Heart right ventricle (tissue), 16 donors: ENCODE measurements around the gene GREB1. TPM values are rescaled to one million over a fixed set of nuclear protein-coding genes. Genes with fewer than 3 reads are reported as not detected.

Source experiments
- ATAC-seq, 8 donors: fragments of 200-7000 bp; cut with Tn5 transposase; one replicate each; pipeline ENCODE4 v1.9.1; 2020; ENCODE audit warnings: mild to moderate bottlenecking in 8 of 8, moderate library complexity in 8 of 8, moderate number of reproducible peaks in 1 of 8
- DNase-seq, 2 donors: peaks; one replicate each; pipeline ENCODE4 v3.0.0-alpha.2; 2020
- H3K27ac ChIP-seq, 10 donors: fragments of 200-600 bp; sonication (generic) in 2 of 10; one replicate each; pipeline versions ENCODE4 v1.5.0 to v1.8.0; 2020 to 2022; ENCODE audit warnings: mild to moderate bottlenecking in 3 of 10
- H3K27me3 ChIP-seq, 7 donors: fragments of 200-600 bp; one replicate each; pipeline ENCODE4 v1.8.0; 2021 to 2022; ENCODE audit warnings: mild to moderate bottlenecking in 2 of 7
- H3K36me3 ChIP-seq, 9 donors: fragments of 200-600 bp; sonication (generic) in 1 of 9; one replicate each; pipeline versions ENCODE4 v1.5.0 to v1.8.0; 2020 to 2022; ENCODE audit warnings: mild to moderate bottlenecking in 2 of 9
- H3K4me1 ChIP-seq, 9 donors: fragments of 200-600 bp; sonication (generic) in 1 of 9; one replicate each; pipeline versions ENCODE4 v1.5.0 to v1.8.0; 2020 to 2022; ENCODE audit warnings: mild to moderate bottlenecking in 4 of 9
- H3K4me3 ChIP-seq, 10 donors: fragments of 200-600 bp; sonication (generic) in 2 of 10; one replicate each; pipeline versions ENCODE4 v1.5.0 to v1.8.0; 2020 to 2022; ENCODE audit warnings: mild to moderate bottlenecking in 7 of 10, moderate library complexity in 2 of 10
- H3K9me3 ChIP-seq, 11 donors: fragments of 200-600 bp in 10 of 11; sonication (generic) in 2 of 11; one replicate each; pipeline versions ENCODE4 v1.5.0 to v1.8.0; 2013 to 2022; ENCODE audit warnings: mild to moderate bottlenecking in 2 of 11, control low read depth in 1 of 11, moderate library complexity in 1 of 11
- WGBS, 2 donors: extraction: QIAGEN DNeasy Blood & Tissue Kit; methylation state at CpG; one replicate each; pipeline ENCODE4 v1.1.7; 2013; ENCODE audit warnings: inconsistent platforms in 1 of 2; 5-methylcytosine and 5-hydroxymethylcytosine counted together
- intact Hi-C, 10 donors: fragments of 100-400 bp; cut with DNase I; formaldehyde crosslinking; loops; one replicate each; pipeline versions ENCODE4 v1.11.1 to v1.14.2; 2022
- polyA plus RNA-seq, 2 donors: library from polyadenylated mRNA; stranded (reverse); fragments of 200-250 nt; gene quantifications; one replicate each; pipeline ENCODE4 v1.2.3, GENCODE V29; 2013
- total RNA-seq, 10 donors: library from RNA; stranded (reverse); fragmentation: NEBNext Ultra II Directional in 3 of 10; extraction: Animal tissue kit (Norgen Biotek cat#: 25700) in 3 of 10; gene quantifications; one replicate each; pipeline versions ENCODE4 v1.2.1 to v1.2.4, GENCODE V29; 2021 to 2023
- TF ChIP-seq, protein P1 (sequence below), 9 donors: fragments of 200-600 bp; sonication (generic) in 2 of 9; IDR thresholded peaks; one replicate each; pipeline versions ENCODE4 v1.5.0 to v1.8.0; 2021 to 2022; ENCODE audit warnings: antibody characterized with exemption in 9 of 9, mild to moderate bottlenecking in 5 of 9, moderate library complexity in 1 of 9
- donor health status: Arrhythmogenic right ventricular cardiomyopathy.
- donor health status: ischemic (EF 13 %, LVEDD 7.1; RV severe dilation, severe dysfunction).
- donor health status: healthy with polysubstance abuse.
- donor health status: DM: no; HTN: yes; CAD: no.
- donor health status: DM: no; HTN: no; CAD: no.
- donor health status: ischemic (EF 25% LVEDD 6.9; RV normal size, moderate dysfunction).
- donor health status: ischemic (EF 25% LVEDD 5.7; RV mildly dilated, moderate dysfunction).
- donor health status: healthy.
- donor health status: DM: yes; HTN: yes; CAD: no.
- donor health status: Ischemic cardiomyopathy.
- donor health status: ischemic (EF 35%, LVEDD 5.7; RV mildly dilated, moderate dysfunction).
- donor health status: nonischemic (EF 11% LVEDD 7.7; RV severe dilation, severe dysfunction).
- donor health status: DM: yes; HTN: yes; CAD: no.
- donor health status: PGD.
- donor health status: ischemic (EF 29% LVEDD 5.4; RV normal size, mild dysfunction).
- donor health status: nonischemic (EF 23%, LVEDD 6.1; RV moderate dilation, normal function).

GREB1 gene
- total and polyA plus RNA-seq, 12 donors: 1.2 to 15.6 (median 7.8) TPM

DNA sequence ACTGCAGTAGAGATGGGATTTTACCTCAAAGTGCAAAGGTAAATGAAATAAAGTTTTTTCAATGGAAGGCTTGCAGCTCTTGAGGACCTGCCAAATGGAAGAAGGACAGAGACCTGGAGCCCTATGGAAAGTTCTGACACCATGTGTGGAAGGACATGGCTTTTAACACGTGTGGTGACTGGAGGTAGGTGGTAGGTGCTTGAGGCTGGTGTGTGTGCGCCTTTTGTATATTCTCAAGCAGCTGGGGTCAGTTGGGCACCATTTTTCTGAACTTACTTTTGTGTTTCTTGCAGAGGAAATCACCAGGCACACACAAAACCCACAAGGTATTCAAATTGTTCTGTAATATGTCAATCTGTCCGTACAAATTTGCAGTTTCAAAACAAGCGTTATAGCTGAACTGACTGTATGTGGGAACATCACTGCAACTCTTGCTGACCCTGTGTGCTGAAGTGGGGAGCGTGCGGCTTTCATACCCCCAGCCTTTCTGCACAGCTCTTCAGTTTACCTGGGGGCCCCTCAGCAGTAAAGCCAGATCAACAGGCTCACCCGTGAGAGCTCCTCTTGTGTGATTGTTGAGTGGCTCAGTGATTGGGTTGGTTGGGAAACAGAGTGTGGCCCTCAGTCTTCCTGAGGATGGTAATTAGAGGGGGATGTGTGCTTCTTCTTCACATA lies 363 bp downstream of the GREB1 start:
- Histone ChIP-seq H3K27me3 (peaks cover 0 to 10% (median 0%) of the 10 kb centered on the region in 7 donors), H3K9me3 (no peaks in the 10 kb centered on the region), H3K36me3 (no peaks in the 10 kb centered on the region), H3K4me1 (peaks cover 0 to 3% (median 0%) of the 10 kb centered on the region in 9 donors), H3K4me3 (no peak overlapping the region), H3K27ac (no peak overlapping the region)
- ATAC-seq: peak in 1 of 8 donors; percentile 44
- intact Hi-C loops: no loop called here
- 81 to 87% methylated on average over 7 of the region's 7 CpGs for WGBS, 2 donors
- DNase-seq: no peak
- TF ChIP-seq, protein P1, sequence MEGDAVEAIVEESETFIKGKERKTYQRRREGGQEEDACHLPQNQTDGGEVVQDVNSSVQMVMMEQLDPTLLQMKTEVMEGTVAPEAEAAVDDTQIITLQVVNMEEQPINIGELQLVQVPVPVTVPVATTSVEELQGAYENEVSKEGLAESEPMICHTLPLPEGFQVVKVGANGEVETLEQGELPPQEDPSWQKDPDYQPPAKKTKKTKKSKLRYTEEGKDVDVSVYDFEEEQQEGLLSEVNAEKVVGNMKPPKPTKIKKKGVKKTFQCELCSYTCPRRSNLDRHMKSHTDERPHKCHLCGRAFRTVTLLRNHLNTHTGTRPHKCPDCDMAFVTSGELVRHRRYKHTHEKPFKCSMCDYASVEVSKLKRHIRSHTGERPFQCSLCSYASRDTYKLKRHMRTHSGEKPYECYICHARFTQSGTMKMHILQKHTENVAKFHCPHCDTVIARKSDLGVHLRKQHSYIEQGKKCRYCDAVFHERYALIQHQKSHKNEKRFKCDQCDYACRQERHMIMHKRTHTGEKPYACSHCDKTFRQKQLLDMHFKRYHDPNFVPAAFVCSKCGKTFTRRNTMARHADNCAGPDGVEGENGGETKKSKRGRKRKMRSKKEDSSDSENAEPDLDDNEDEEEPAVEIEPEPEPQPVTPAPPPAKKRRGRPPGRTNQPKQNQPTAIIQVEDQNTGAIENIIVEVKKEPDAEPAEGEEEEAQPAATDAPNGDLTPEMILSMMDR (IDR thresholded peaks at IDR 0.05): no peak

DNA sequence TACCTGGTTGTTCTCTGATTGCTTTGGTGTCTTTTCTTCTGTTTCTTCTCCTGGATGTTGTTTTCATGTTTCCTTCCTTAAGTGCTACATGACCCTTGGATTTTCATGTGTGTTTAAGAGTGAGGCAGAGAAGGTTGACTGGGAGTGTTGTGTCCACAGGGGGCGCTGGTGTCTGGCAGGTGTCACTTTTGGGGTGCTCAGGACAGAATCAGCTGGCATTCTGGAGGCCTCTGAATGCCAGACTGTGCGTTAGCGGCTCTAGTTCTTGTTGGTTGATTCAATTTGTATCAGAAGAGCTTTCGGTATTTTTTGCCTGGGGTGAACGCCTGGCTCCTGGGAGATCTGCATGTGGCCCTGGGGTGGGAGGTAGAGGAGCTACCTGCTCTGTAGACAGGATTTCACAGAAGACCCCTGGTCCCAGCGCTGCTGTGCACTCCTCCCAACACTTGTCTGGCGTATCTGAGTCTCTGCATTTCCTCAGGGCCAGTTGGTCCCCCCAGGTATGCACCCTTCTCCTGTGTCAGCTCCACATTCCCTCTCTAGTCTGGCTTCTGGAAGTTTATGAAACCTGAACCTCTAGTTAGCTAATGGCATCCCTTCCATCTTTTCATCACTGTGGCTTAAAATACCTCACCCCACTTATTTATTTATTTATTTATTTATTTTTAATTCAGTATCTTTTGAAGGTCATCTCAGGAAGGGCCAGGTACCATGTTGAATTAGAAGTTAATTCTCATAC lies 1.1 kb downstream of the GREB1 start:
- H3K27me3 ChIP-seq: peaks cover 0 to 10% (median 0%) of the 10 kb centered on the region in 7 donors
- TF ChIP-seq, protein P1 (IDR thresholded peaks at IDR 0.05): no peak
- no peak for ATAC-seq
- H3K36me3 ChIP-seq: no peaks in the 10 kb centered on the region
- no peak for DNase-seq
- intact Hi-C loops: no loop called here
- no peaks in the 10 kb centered on the region for H3K9me3 ChIP-seq
- WGBS, 2 donors: 79 to 82% methylated on average over 7 of the region's 7 CpGs
- H3K4me1 ChIP-seq: peaks cover 0 to 10% (median 6%) of the 10 kb centered on the region in 9 donors
- no peak overlapping the region for H3K27ac ChIP-seq
- no peak overlapping the region for H3K4me3 ChIP-seq

DNA sequence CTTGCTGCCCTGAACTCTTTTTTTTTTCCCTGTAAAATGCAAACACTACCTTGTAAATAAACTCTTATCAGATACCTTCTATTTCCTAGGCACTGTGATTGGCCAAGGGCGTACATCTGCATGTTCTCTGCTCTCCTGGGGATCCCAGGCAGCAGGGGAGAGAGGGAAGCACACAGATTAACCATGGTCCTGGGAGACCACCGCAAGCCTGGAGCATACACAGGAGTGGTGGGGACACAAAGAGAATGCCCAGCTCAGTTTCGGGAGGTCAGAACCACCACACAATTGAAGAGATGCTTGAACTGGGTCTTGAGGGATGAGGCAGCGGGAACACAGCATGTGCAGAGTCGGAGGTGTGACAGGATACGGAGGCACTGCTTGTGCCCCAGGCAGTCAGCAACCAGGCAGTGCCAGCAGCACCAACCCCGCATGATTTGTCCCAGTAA lies 2.1 kb downstream of the GREB1 start:
- H3K36me3 ChIP-seq: no peaks in the 10 kb centered on the region
- no peak for ATAC-seq
- no peak for DNase-seq
- H3K9me3 ChIP-seq: no peaks in the 10 kb centered on the region
- no peak overlapping the region for H3K4me3 ChIP-seq
- H3K27ac ChIP-seq: no peak overlapping the region
- intact Hi-C loops: no loop called here
- peaks cover 0 to 7% (median 0%) of the 10 kb centered on the region in 7 donors for H3K27me3 ChIP-seq
- WGBS, 2 donors: 80 to 87% methylated on average over 7 of the region's 7 CpGs
- TF ChIP-seq, protein P1 (IDR thresholded peaks at IDR 0.05): no peak
- H3K4me1 ChIP-seq: peaks cover 0 to 19% (median 7%) of the 10 kb centered on the region in 9 donors

DNA sequence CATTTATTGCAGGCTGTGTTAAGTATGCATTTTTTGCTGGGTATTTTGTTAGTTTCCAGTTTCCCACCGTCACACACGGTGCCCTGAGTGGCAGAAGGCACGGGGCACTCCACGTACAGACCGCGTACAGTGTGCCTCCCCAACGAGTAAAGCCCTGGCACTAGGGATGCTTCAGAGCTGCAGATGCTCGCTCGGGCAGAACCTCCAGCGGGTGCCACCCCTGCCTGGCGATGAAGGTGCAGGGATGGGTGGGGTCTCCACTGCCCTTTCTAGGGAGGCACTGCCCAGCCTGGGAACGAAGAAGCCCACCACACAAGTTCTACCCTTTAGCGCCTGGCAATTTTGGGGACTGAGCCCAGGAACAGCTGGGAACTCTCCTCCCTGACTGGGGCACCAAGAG lies 4.1 kb downstream of the GREB1 start:
- Histone ChIP-seq H3K4me1 (peaks cover 0 to 19% (median 7%) of the 10 kb centered on the region in 9 donors), H3K9me3 (no peaks in the 10 kb centered on the region), H3K36me3 (no peaks in the 10 kb centered on the region), H3K4me3 (no peak overlapping the region), H3K27ac (no peak overlapping the region), H3K27me3 (peaks cover 0 to 7% (median 0%) of the 10 kb centered on the region in 7 donors)
- DNase-seq (no peak), ATAC-seq (no peak)
- TF ChIP-seq, protein P1 (IDR thresholded peaks at IDR 0.05): no peak
- WGBS, 2 donors: 94 to 96% methylated on average over 13 of the region's 13 CpGs
- intact Hi-C loops: no loop called here
